ENCODE measurements around the gene LUC7L3. TPM values are rescaled to one million over a fixed set of nuclear protein-coding genes. Genes with fewer than 3 reads are reported as not detected.
"Not testable (repeated sequence)": the region's sequence is repeated elsewhere in the genome, so short reads cannot be mapped to it uniquely, and the experiment has no call there.

Gene LUC7L3
- total RNA-seq, 1 donor from 2014 or later: 32.0 TPM

DNA sequence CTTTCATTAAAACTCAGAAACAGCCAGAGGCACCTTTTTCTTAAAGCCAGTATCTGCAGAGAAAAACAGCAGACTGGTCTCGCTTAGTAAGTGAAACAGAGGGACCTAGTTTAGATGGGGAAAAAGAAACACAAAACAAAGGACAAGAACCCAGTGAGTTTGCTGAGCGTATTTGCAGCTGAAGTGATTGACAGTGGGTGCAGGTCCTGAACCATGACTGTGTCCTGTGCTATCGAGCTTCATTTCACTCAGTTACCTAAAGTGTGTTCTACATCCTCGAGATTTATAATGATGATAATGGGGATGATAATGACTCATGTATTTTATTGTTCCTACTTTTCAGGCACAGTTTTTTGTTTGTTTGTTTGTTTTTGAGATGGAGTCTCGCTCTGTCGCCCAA, 84.3 kb downstream of the LUC7L3 start:
- DNase-seq (ENCODE audit: low spot score in 2 of 2): no peak
- TF ChIP-seq, protein P1, sequence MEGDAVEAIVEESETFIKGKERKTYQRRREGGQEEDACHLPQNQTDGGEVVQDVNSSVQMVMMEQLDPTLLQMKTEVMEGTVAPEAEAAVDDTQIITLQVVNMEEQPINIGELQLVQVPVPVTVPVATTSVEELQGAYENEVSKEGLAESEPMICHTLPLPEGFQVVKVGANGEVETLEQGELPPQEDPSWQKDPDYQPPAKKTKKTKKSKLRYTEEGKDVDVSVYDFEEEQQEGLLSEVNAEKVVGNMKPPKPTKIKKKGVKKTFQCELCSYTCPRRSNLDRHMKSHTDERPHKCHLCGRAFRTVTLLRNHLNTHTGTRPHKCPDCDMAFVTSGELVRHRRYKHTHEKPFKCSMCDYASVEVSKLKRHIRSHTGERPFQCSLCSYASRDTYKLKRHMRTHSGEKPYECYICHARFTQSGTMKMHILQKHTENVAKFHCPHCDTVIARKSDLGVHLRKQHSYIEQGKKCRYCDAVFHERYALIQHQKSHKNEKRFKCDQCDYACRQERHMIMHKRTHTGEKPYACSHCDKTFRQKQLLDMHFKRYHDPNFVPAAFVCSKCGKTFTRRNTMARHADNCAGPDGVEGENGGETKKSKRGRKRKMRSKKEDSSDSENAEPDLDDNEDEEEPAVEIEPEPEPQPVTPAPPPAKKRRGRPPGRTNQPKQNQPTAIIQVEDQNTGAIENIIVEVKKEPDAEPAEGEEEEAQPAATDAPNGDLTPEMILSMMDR (IDR thresholded peaks at IDR 0.05): no peak
- no peak overlapping the region for H3K4me3 ChIP-seq
- intact Hi-C loops (cut with DNase I): no loop called here
- H3K4me1 ChIP-seq: no peaks in the 10 kb centered on the region
- H3K27ac ChIP-seq: no peak overlapping the region
- H3K27me3 ChIP-seq: no peaks in the 10 kb centered on the region
- H3K9me3 ChIP-seq: no peaks in the 10 kb centered on the region
- no peaks in the 10 kb centered on the region for H3K36me3 ChIP-seq

DNA sequence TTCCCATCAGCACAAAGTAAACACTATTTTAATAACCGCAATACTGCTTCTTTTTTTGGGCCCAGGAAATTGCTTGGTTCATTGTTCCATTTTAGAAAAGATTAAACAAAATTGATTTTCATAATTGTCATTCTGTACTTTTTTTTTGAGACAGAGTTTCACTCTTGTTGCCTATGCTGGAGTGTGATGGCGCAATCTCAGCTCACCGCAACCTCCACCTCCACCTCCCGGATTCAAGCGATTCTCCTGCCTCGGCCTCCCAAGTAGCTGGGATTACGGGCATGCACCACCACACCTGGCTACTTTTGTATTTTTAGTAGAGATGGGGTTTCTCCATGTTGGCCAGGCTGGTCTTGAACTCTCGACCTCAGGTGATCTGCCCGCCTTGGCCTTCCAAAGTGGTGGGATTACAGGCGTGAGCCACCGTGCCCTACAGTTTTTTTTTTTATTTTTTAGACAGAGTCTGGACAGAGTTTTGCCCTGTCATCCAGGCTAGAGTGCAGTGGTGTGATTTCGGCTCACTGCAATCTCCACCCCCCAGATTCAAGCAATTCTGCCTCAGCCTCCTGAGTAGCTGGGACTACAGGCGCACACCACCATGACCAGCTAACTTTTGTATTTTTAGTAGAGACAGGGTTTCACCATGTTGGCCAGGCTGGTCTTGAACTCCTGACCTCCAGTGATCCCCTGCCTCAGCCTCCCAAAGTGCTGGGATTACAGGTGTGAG, 85.5 kb downstream of the LUC7L3 start:
- H3K27me3 ChIP-seq; H3K4me3 ChIP-seq; H3K4me1 ChIP-seq; H3K36me3 ChIP-seq; H3K9me3 ChIP-seq; intact Hi-C loops (cut with DNase I); DNase-seq (ENCODE audit: low spot score in 2 of 2); H3K27ac ChIP-seq: not testable (repeated sequence)

DNA sequence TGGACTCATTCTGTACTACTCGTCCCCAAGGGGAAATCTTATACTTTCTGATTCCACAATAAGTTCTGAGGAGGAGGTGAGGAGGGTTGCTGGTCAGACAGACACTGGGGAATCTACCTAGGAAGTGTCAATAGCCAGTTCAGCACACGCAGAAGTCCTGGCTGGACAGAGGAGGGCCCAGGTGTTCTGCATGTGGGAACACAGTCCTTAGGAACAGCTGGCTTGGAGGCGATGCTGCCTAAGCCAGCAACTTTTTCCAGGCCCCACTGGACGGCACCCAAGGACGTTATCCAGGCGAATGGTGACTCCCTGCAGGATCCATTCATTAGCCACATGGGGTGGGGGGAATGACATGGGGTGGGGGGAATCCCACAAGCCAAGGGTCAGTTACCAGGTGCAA, 86.1 kb downstream of the LUC7L3 start:
- intact Hi-C loops (cut with DNase I): no loop called here
- no peaks in the 10 kb centered on the region for H3K36me3 ChIP-seq
- no peak overlapping the region for H3K4me3 ChIP-seq
- H3K27me3 ChIP-seq: no peaks in the 10 kb centered on the region
- no peaks in the 10 kb centered on the region for H3K9me3 ChIP-seq
- TF ChIP-seq, protein P1 (IDR thresholded peaks at IDR 0.05): no peak
- H3K4me1 ChIP-seq: no peaks in the 10 kb centered on the region
- no peak overlapping the region for H3K27ac ChIP-seq
- DNase-seq (ENCODE audit: low spot score in 2 of 2): no peak

Other genes with a start within 250 kb of the LUC7L3 start
- 36.7 TPM for gene RSAD1, start 240.7 kb upstream of the LUC7L3 start, total RNA-seq
- gene MYCBPAP, start 211.2 kb upstream of the LUC7L3 start, total RNA-seq: 7.9 TPM
- gene EPN3, start 186.9 kb upstream of the LUC7L3 start, total RNA-seq: 0.85 TPM
- 463 TPM for gene SPATA20, start 172.4 kb upstream of the LUC7L3 start, total RNA-seq
- 1.2 TPM for gene CACNA1G, start 158.9 kb upstream of the LUC7L3 start, total RNA-seq
- 30.2 TPM for gene ABCC3, start 84.7 kb upstream of the LUC7L3 start, total RNA-seq
- 35.4 TPM for gene ANKRD40, start 11.7 kb upstream of the LUC7L3 start, total RNA-seq
- gene ANKRD40CL, start 47.9 kb downstream of the LUC7L3 start, total RNA-seq: not detected
- not detected for gene WFIKKN2, start 116.0 kb downstream of the LUC7L3 start, total RNA-seq
- gene TOB1, start 146.8 kb downstream of the LUC7L3 start, total RNA-seq: 41.7 TPM